ENCODE data around the gene GALNTL6. TPM values are rescaled to one million over a fixed set of nuclear protein-coding genes. Genes with fewer than 3 reads are reported as not detected.

Gene GALNTL6
- total RNA-seq, 1 experiment from 2014 or later, result not detected

DNA sequence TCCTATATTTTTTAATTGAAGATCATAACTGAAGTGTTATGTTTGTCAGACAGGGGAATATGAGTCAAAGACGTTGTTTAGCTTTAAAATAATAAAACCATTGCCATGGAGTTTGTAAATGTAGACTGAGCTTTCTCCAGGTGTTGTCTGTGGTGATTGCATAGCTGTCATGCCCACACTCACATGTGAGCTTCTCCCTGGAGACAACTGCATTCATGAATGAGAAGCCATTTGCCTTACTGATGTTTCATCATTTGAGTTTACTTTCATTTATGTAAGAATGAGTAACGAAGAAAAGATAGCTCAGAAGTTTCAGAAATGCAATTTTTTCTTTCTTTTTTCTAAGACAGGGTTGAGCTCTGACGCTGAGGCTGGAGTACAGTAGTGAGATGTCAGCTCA lies 339.1 kb downstream of the GALNTL6 start:
- H3K56ac ChIP-seq (ENCODE audit: insufficient read length, low read depth, low read length), result no peak overlapping the region
- no peaks in the 10 kb centered on the region for H3K9me3 ChIP-seq (ENCODE audit: control insufficient read depth, low read depth, low read length)
- no peak overlapping the region for H2BK20ac ChIP-seq (ENCODE audit: low read depth, low read length, poor library complexity, severe bottlenecking)
- no peak overlapping the region for H3K27ac Mint-ChIP-seq
- H4K8ac ChIP-seq (replicated peaks; ENCODE audit: insufficient read length, low read depth, low read length), result no peak overlapping the region
- no peak overlapping the region for H4K91ac ChIP-seq (ENCODE audit: insufficient read length, low read depth, low read length)
- H3K4me1 ChIP-seq (ENCODE audit: insufficient read depth, low read length), result no peaks in the 10 kb centered on the region
- no peak overlapping the region for H3T11ph ChIP-seq (ENCODE audit: low read length)
- no peak overlapping the region for H3K18ac ChIP-seq (ENCODE audit: insufficient read length, low read depth, low read length)
- no peaks in the 10 kb centered on the region for H3K79me2 ChIP-seq (ENCODE audit: insufficient read depth, low read length)
- H2BK15ac ChIP-seq (ENCODE audit: low read depth, low read length), result no peak overlapping the region
- no peak overlapping the region for H2BK5ac ChIP-seq (ENCODE audit: insufficient read length, low read length)
- H4K5ac ChIP-seq (ENCODE audit: insufficient read length, low read depth, low read length), result no peak overlapping the region
- H4K20me1 ChIP-seq (ENCODE audit: control insufficient read depth, insufficient read depth, insufficient read length), result no peaks in the 10 kb centered on the region
- no peak overlapping the region for H3K9ac ChIP-seq (ENCODE audit: extremely low read depth, insufficient read length, low read length)
- H3K36me3 Mint-ChIP-seq (ENCODE audit: insufficient read depth in 1 of 3, low read depth in 3 of 3), result no peaks in the 10 kb centered on the region
- H2BK120ac ChIP-seq (ENCODE audit: low read depth, low read length, poor library complexity, severe bottlenecking), result no peak overlapping the region
- H3K27ac ChIP-seq (ENCODE audit: insufficient read length, low read depth, low read length), result no peak overlapping the region
- H3K9me3 Mint-ChIP-seq, result no peaks in the 10 kb centered on the region
- H3K27me3 ChIP-seq (ENCODE audit: insufficient read depth, low read length), result no peaks in the 10 kb centered on the region
- H3K23ac ChIP-seq (ENCODE audit: insufficient read length, low read depth, low read length), result no peak overlapping the region
- H3K4me3 Mint-ChIP-seq, result no peak overlapping the region
- no peaks in the 10 kb centered on the region for H3K23me2 ChIP-seq (ENCODE audit: insufficient read length, low read depth, low read length, poor library complexity, severe bottlenecking)
- H2BK12ac ChIP-seq (ENCODE audit: insufficient read length, low read depth, low read length), result no peak overlapping the region
- no peak overlapping the region for H3K4ac ChIP-seq (ENCODE audit: low read depth, low read length)
- no peak for DNase-seq
- H2AK5ac ChIP-seq (ENCODE audit: insufficient read length, low read length), result no peak overlapping the region
- H3K4me2 ChIP-seq (ENCODE audit: insufficient read depth, insufficient read length, low read length), result no peak overlapping the region
- TF ChIP-seq CTCF (conservative IDR thresholded peaks at IDR 0.05), result no peak
- H3K27me3 Mint-ChIP-seq (ENCODE audit: low read depth), result no peaks in the 10 kb centered on the region
- H2AFZ ChIP-seq (ENCODE audit: low read length), result no peak overlapping the region
- no peak overlapping the region for H3K14ac ChIP-seq (ENCODE audit: insufficient read depth, low read length)
- H3K79me1 ChIP-seq (ENCODE audit: insufficient read depth, low read depth, low read length, poor library complexity, severe bottlenecking), result no peaks in the 10 kb centered on the region
- no CpG with 5 or more reads among the region's 3 CpGs for WGBS (ENCODE audit: extremely low coverage, insufficient read length, low lambda C conversion rate)
- peaks cover 3 to 7% of the 10 kb centered on the region in 2 experiments; a peak in 3 of 4 replicates for H3K4me1 Mint-ChIP-seq
